ENCODE results near the gene LRRC39. TPM values are rescaled to one million over a fixed set of nuclear protein-coding genes. Genes with fewer than 3 reads are reported as not detected.
"Not testable (repeated sequence)": the region's sequence is repeated elsewhere in the genome, so short reads cannot be mapped to it uniquely, and the experiment has no call there.

Gene LRRC39
- total RNA-seq, result under 1 TPM; 0.34 to 0.52 TPM

- ChIA-PET CTCF (no interaction called here), POLR2A (no interaction called here)
Measured at GRCh38 chr1:100178091-100178490, at the start of gene LRRC39. TSS of gene LRRC39 (minus strand) at chr1:100178256. CDS start at chr1:100168516, 9,740 bp downstream.

DNA sequence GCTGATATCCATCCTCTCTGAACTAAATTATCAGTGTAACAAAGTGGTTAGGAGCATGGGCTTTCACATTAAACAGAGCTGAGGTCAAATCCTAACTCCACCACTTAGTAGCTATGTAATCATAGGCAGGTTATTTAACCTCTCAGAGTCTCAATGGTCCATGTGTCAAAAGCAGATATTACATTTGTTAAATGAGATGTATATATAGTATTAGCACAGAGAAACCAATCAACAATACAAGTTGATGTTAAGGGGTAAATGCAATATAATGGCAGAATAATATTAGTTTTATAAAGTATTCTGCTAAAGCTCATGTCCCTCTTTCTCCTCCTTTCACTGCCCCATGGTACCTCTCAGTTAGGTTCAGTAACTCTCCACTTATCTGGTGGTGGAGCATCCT lies 44.4 kb upstream of the LRRC39 start:
- ChIA-PET CTCF (no interaction called here), POLR2A (interaction anchor here (0.6 kb wide), 1 partner anchor 459 kb away, joined by 6 read pairs; no protein-coding TSS in a partner anchor)

DNA sequence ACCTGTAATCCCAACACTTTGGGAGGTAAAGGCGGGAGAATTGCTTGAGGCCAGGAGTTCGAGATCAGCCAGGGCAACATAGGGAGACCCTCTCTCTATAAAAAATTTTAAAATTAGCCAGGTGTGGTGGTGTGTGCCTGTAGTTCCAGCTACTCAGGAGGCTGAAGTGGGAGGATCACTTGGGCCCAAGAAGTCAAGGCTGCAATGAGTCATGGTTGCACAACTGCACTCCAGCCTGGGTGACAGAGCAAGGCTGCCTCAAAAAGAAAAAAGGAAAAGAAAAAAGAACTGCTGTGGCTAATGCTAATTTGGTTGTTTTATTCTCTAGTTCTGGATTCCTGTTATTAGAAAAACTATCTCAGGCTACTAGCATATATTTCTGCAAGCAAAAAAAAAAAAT lies 41.8 kb upstream of the LRRC39 start:
- CTCF ChIA-PET, result interaction anchor here (1.0 kb wide), 1 partner anchor 9 kb away, joined by 3 read pairs; no protein-coding TSS in a partner anchor

GRCh38 chr1:100219457-100219856 lies 41.4 kb upstream of the LRRC39 start:
- ChIA-PET CTCF (interaction anchor here (1.0 kb wide), 1 partner anchor 10 kb away, joined by 3 read pairs; no protein-coding TSS in a partner anchor), POLR2A (no interaction called here)

More for the DNA sequence above, 41.8 kb upstream of the LRRC39 start:
- POLR2A ChIA-PET, result no interaction called here

GRCh38 chr1:100217834-100218233 lies 39.8 kb upstream of the LRRC39 start:
- POLR2A ChIA-PET, result no interaction called here

DNA sequence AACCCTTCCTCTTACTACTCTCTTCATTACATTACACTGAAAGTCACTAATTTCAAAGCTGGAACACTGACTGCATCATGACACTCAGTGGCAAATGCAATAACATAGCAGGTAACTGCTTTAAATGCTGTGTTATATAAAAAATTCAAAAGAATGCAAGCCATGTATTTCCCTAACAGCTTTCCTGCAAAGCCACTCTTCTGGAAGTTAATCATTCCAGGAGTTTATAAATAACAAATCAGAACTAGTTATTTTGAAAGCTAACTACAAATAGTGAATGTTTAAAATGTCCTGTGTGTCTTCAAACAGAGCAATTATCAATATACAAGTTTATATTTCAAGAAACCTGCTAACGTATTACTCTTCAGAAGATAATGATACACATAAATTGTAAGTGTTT lies 37.0 kb upstream of the LRRC39 start:
- CTCF ChIA-PET, result no interaction called here
- POLR2A ChIA-PET, result no interaction called here

More at GRCh38 chr1:100217834-100218233, 39.8 kb upstream of the LRRC39 start:
- CTCF ChIA-PET, result interaction anchor here (0.7 kb wide), 1 partner anchor 74 kb away, joined by 3 read pairs; no protein-coding TSS in a partner anchor

- POLR2A ChIA-PET, result no interaction called here
- CTCF ChIA-PET, result no interaction called here
Measured at GRCh38 chr1:100213141-100213540, 35.1 kb upstream of the LRRC39 start.

DNA sequence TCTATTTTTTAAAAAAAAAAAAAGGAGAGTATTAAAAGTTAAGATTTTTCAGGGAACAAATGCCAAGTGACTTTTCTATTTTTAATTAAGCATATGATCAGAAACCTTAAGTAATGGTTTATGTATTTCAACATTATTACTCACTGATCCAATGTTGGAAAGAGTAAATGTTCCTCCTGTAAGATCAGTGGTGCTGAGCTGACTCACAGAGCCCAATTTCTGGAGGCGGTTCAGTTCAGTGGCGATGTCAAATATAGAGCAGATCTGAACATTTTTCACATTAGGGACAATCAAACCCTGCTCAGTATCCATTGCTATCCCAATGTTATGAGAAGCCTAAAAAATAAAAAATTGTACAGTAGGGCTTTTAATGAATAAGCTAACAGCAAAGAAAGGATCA lies 28.2 kb upstream of the LRRC39 start:
- POLR2A ChIA-PET, result no interaction called here
- CTCF ChIA-PET, result no interaction called here

GRCh38 chr1:100205593-100205992 lies 27.5 kb upstream of the LRRC39 start:
- CTCF ChIA-PET, POLR2A ChIA-PET: not testable (repeated sequence)

DNA sequence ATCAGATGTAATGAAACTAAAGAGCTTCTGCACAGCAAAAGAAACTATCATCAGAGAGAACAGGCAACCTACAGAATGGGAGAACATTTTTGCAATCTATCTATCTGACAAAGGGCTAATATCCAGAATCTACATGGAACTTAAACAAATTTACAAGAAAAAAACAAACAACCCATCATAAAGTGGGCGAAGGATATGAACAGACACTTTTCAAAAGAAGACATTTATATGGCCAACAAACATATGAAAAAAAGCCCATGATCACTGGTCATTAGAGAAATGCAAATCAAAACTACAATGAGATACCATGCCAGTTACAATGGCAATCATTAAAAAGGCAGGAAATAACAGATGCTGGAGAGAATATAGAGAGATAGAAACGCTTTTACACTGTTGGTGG lies 27.0 kb upstream of the LRRC39 start:
- CTCF ChIA-PET, POLR2A ChIA-PET: not testable (repeated sequence)

DNA sequence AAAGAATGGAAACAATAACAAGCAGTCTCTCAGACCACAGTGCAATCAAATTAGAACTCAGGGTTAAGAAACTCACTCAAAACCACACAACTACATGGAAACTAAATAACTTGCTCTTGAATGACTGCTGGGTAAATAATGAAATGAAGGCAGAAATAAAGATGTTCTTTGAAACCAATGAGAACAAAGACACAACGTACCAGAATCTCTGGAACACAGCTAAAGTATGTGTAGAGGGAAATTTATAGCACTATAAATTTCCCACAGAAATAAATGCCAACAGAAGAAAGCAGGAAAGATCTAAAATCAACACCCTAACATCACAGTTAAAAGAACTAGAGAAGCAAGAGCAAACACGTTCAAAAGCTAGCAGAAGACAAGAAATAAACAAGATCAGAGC lies 24.6 kb upstream of the LRRC39 start:
- POLR2A ChIA-PET, CTCF ChIA-PET: not testable (repeated sequence)

DNA sequence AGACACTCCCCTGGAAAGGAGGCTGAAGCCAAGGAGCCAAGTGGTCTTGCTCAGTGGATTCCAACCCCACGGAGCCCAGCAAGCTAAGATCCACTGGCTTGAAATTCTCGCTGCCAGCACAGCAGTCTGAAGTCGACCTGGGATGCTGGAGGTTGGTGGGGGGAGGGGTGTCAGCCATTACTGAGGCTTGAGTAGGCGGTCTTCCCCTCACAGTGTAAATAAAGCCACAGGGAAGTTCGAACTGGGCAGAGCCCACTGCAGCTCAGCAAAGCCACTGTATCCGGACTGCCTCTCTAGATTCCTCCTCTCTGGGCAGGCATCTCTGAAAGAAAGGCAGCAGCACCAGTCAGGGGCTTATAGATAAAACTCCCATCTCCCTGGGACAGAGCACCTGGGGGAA lies 22.0 kb upstream of the LRRC39 start:
- CTCF ChIA-PET, result interaction anchor here (0.6 kb wide), 1 partner anchor 26 kb away, joined by 3 read pairs; no protein-coding TSS in a partner anchor
- POLR2A ChIA-PET, result not testable (repeated sequence)

GRCh38 chr1:100198596-100198995 lies 20.5 kb upstream of the LRRC39 start:
- POLR2A ChIA-PET, result no interaction called here
- CTCF ChIA-PET, result no interaction called here

DNA sequence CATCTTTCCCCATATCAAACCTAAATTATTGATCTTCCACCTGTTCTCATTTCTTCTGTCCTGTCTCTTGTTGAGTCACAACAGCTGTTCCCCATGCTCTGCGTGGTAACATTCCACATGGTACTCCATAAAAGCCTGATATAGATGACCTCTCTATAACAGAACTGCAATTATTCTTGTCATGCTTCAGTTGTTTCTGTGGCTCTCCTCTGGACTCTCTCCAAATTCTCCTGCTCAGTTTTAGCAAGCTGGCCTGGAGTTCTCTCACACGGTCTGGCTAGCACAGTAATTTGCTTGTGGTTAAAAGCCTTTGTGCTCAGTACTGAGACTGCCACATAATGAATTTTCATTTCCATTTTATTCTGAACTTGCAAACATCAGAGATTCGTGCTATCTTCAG lies 10.6 kb upstream of the LRRC39 start:
- POLR2A ChIA-PET, result no interaction called here

GRCh38 chr1:100187912-100188311 lies 9.9 kb upstream of the LRRC39 start:
- ChIA-PET CTCF (no interaction called here), POLR2A (no interaction called here)

More for the DNA sequence above, 10.6 kb upstream of the LRRC39 start:
- CTCF ChIA-PET, result no interaction called here

- ChIA-PET CTCF (no interaction called here), POLR2A (no interaction called here)
Measured at GRCh38 chr1:100184536-100184935, 6.5 kb upstream of the LRRC39 start.

DNA sequence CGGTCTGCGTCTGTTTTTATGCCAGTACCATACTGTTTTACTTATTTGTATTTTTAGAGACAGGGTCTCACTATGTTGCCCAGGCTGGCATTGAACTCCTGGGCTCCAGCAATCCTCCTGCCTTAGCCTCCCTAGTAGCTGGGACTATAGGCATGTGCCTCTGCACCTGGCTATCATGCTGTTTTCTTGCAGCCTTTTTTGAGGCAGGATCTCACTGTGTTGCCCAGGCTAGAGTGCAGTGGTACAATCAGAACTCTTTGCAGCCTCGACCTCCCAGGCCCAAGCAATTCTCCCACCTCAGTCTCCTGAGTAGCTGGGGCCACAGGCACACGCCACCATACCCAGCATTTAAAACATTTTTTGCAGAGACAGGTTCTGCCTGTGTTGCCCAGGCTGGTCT lies 5.3 kb upstream of the LRRC39 start:
- CTCF ChIA-PET, result no interaction called here
- POLR2A ChIA-PET, result no interaction called here

- ChIA-PET POLR2A (no interaction called here), CTCF (no interaction called here)
Measured at GRCh38 chr1:100177295-100178041, 588 bp downstream of the LRRC39 start.

- POLR2A ChIA-PET, result no interaction called here
- CTCF ChIA-PET, result no interaction called here
Measured at GRCh38 chr1:100168051-100168450, 10.0 kb downstream of the LRRC39 start.

- CTCF ChIA-PET, result no interaction called here
- POLR2A ChIA-PET, result no interaction called here
Measured at GRCh38 chr1:100164702-100165101, 13.4 kb downstream of the LRRC39 start.

- ChIA-PET CTCF (interaction anchor here (0.6 kb wide), 1 partner anchor 32 kb away, joined by 4 read pairs; no protein-coding TSS in a partner anchor), POLR2A (no interaction called here)
Measured at GRCh38 chr1:100164216-100164615, 13.8 kb downstream of the LRRC39 start.

DNA sequence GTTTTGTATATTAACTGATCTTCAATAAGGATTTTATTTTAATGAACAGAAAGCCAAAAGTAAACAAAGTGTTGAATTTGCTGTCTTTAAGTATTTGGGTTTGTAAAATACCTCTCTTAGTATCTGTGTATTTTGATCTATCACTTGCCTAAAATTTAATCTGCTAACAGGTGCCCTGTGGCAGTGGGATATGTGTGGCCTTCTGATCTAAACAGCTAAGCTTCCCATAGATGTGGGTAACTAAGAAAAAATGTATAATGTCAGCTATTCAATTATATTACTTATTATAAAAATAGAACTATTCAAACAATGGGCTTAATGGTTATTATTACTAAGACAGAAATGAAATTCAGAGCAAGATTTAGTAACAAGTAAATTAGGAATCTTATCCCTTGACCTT lies 15.2 kb downstream of the LRRC39 start:
- CTCF ChIA-PET, result no interaction called here
- POLR2A ChIA-PET, result no interaction called here

Measured in activated CD8-positive, alpha-beta memory T cell treated with anti-CD3 and anti-CD28 coated beads for 36 hours (primary cell).